Neural cell (in vitro differentiated cells): ENCODE data around the gene TOR2A. TPM values are rescaled to one million over a fixed set of nuclear protein-coding genes. Genes with fewer than 3 reads are reported as not detected.
A peak's percentile ranks its signal among the peaks of the same experiment; 100 is the strongest.

Experiments used
- H2AFZ ChIP-seq: fragments of 200-600, 300-800 bp; sonication (generic), shearing (Covaris generic); 2 replicates; pipeline ENCODE4 v1.6.0; 2014; ENCODE audit warnings: low read depth, mild to moderate bottlenecking, antibody characterized with exemption, low read length, moderate library complexity
- H3F3A ChIP-seq: fragments of 200-600 bp; shearing (Covaris generic); 2 replicates; pipeline ENCODE4 v1.6.1; 2016; ENCODE audit warnings: mild to moderate bottlenecking, moderate library complexity, mixed read lengths, antibody characterized with exemption, low read length; ENCODE audit not compliant: insufficient read depth, poor library complexity, severe bottlenecking
- H3K27ac ChIP-seq: fragments of 200-600, 300-800 bp; sonication (generic), shearing (Covaris generic); 2 replicates; pipeline ENCODE4 v1.5.1; 2014; ENCODE audit warnings: mild to moderate bottlenecking, low read length, moderate library complexity
- H3K27me3 ChIP-seq: fragments of 300-800, 200-600 bp; sonication (generic), shearing (Covaris generic); 2 replicates; pipeline ENCODE4 v1.6.0; 2014; ENCODE audit warnings: mild to moderate bottlenecking, low read depth, low read length, moderate library complexity; ENCODE audit not compliant: insufficient read depth
- H3K36me3 ChIP-seq: fragments of 300-800, 200-600 bp; sonication (generic), shearing (Covaris generic); 2 replicates; pipeline ENCODE4 v1.5.1; 2014; ENCODE audit warnings: mild to moderate bottlenecking, antibody characterized with exemption, low read length, moderate library complexity; ENCODE audit not compliant: insufficient read depth
- H3K4me2 ChIP-seq: fragments of 300-800, 200-600 bp; sonication (generic), shearing (Covaris generic); 2 replicates; pipeline ENCODE4 v1.6.0; 2014; ENCODE audit warnings: mild to moderate bottlenecking, low read length
- H3K4me3 ChIP-seq: fragments of 300-800, 200-600 bp; sonication (generic), shearing (Covaris generic); 2 replicates; pipeline ENCODE4 v1.5.1; 2014; ENCODE audit warnings: mild to moderate bottlenecking, low read length, moderate library complexity
- H3K79me2 ChIP-seq: fragments of 200-600 bp; shearing (Covaris generic); replicated peaks from 2 replicates; pipeline ENCODE4 v1.6.0; 2014; ENCODE audit warnings: mild to moderate bottlenecking, low read length, moderate library complexity; ENCODE audit not compliant: insufficient read depth
- H3K9ac ChIP-seq: fragments of 300-800, 200-600 bp; sonication (generic), shearing (Covaris generic); 2 replicates; pipeline ENCODE4 v1.6.1; 2016; ENCODE audit warnings: mild to moderate bottlenecking, low read length, mixed read lengths
- H3K9me2 ChIP-seq: fragments of 200-600 bp; shearing (Covaris generic); 2 replicates; pipeline ENCODE4 v1.6.1; 2016; ENCODE audit warnings: mild to moderate bottlenecking, low read length, mixed read lengths; ENCODE audit not compliant: insufficient read depth
- H3K9me3 ChIP-seq: fragments of 200-600, 300-800 bp; sonication (generic), shearing (Covaris generic); 2 replicates; pipeline ENCODE4 v1.6.1; 2016; ENCODE audit warnings: mild to moderate bottlenecking, mixed run types, low read length, moderate library complexity, mixed read lengths
- H4K20me1 ChIP-seq: fragments of 200-600 bp; shearing (Covaris generic); 2 replicates; pipeline ENCODE4 v1.6.1; 2016; ENCODE audit warnings: mild to moderate bottlenecking, mixed run types; ENCODE audit not compliant: insufficient read depth
- EP300 ChIP-seq: fragments of 450-650 bp; conservative IDR thresholded peaks from 2 replicates; pipeline ENCODE4 v1.6.1; 2014; ENCODE audit warnings: antibody characterized with exemption, mild to moderate bottlenecking, moderate library complexity; ENCODE audit not compliant: poor library complexity, severe bottlenecking
- EZH2 ChIP-seq: fragments of 200-600, 300-800 bp; shearing (Covaris generic), sonication (generic); IDR thresholded peaks from 2 replicates; pipeline ENCODE4 v1.6.1; 2014; ENCODE audit warnings: antibody characterized with exemption, low read length, borderline replicate concordance, mild to moderate bottlenecking; ENCODE audit not compliant: insufficient read depth, poor library complexity, severe bottlenecking
- MXI1 ChIP-seq: fragments of 450-650 bp; conservative IDR thresholded peaks from 2 replicates; pipeline ENCODE4 v1.6.1; 2014; ENCODE audit warnings: antibody characterized with exemption, mild to moderate bottlenecking; ENCODE audit not compliant: poor library complexity, severe bottlenecking
- POLR2AphosphoS5 ChIP-seq: IDR thresholded peaks from 2 replicates; pipeline ENCODE4 v1.6.1; 2012
- RAD21 ChIP-seq: fragments of 450-650 bp; conservative IDR thresholded peaks from 2 replicates; pipeline ENCODE4 v1.6.1; 2014; ENCODE audit warnings: antibody characterized with exemption, mild to moderate bottlenecking, moderate library complexity
- SMC3 ChIP-seq: fragments of 450-650 bp; conservative IDR thresholded peaks from 2 replicates; pipeline ENCODE4 v1.6.1; 2014; ENCODE audit warnings: antibody characterized with exemption, mild to moderate bottlenecking, moderate library complexity; ENCODE audit not compliant: poor library complexity
- TAF1 ChIP-seq: IDR thresholded peaks from 2 replicates; pipeline ENCODE4 v1.6.1; 2012; ENCODE audit warnings: low read depth
- polyA plus RNA-seq: library from polyadenylated mRNA; depleted of rRNA; stranded (reverse); fragments of >200 nt; gene quantifications from 2 replicates; pipeline ENCODE4 v1.2.3, GENCODE V29; 2014
- TF ChIP-seq, protein P1 (sequence below): fragments of 450-650 bp; IDR thresholded peaks from 2 replicates; pipeline ENCODE4 v1.5.1; 2014; ENCODE audit warnings: antibody characterized with exemption, mild to moderate bottlenecking, moderate library complexity; ENCODE audit not compliant: poor library complexity, severe bottlenecking
- TF ChIP-seq, protein P2 (sequence below): IDR thresholded peaks from 2 replicates; pipeline ENCODE4 v1.6.1; 2012; ENCODE audit warnings: borderline replicate concordance

Gene TOR2A
- polyA plus RNA-seq, 1 donor from 2014 or later, result 59.7 TPM

DNA sequence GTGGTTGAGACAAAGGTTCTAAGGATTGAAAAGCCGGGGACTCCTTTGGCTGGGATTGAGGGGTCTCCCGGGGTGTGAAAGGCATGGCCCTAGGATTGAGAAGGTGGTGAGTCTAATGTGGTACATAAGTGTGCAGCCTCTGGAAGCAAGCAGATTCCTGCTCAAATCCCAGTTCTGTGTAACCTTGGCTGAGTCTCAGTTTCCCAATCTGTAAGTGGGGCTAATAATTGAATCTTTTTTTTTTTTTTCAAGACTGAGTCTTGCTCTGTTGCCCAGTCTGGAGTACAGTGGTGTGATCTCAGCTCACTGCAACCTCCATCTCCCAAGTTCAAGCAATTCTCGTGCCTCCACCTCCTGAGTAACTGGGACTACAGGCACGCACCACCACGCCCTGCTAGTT, 37.5 kb upstream of the TOR2A start:
- H3K36me3 ChIP-seq, result no peaks in the 10 kb centered on the region
- no peak overlapping the region for H2AFZ ChIP-seq
- H4K20me1 ChIP-seq, result no peaks in the 10 kb centered on the region
- no peaks in the 10 kb centered on the region for H3F3A ChIP-seq
- no peak overlapping the region for H3K9ac ChIP-seq
- no peaks in the 10 kb centered on the region for H3K9me3 ChIP-seq
- H3K9me2 ChIP-seq, result no peaks in the 10 kb centered on the region
- H3K27ac ChIP-seq, result no peak overlapping the region
- no peak overlapping the region for H3K4me3 ChIP-seq
- no peak overlapping the region for H3K4me2 ChIP-seq
- H3K79me2 ChIP-seq, result no peaks in the 10 kb centered on the region
- TF ChIP-seq SMC3, result no peak
- no peak for TF ChIP-seq RAD21
- TF ChIP-seq, protein P1, sequence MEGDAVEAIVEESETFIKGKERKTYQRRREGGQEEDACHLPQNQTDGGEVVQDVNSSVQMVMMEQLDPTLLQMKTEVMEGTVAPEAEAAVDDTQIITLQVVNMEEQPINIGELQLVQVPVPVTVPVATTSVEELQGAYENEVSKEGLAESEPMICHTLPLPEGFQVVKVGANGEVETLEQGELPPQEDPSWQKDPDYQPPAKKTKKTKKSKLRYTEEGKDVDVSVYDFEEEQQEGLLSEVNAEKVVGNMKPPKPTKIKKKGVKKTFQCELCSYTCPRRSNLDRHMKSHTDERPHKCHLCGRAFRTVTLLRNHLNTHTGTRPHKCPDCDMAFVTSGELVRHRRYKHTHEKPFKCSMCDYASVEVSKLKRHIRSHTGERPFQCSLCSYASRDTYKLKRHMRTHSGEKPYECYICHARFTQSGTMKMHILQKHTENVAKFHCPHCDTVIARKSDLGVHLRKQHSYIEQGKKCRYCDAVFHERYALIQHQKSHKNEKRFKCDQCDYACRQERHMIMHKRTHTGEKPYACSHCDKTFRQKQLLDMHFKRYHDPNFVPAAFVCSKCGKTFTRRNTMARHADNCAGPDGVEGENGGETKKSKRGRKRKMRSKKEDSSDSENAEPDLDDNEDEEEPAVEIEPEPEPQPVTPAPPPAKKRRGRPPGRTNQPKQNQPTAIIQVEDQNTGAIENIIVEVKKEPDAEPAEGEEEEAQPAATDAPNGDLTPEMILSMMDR, result no peak
- TF ChIP-seq, protein P2, sequence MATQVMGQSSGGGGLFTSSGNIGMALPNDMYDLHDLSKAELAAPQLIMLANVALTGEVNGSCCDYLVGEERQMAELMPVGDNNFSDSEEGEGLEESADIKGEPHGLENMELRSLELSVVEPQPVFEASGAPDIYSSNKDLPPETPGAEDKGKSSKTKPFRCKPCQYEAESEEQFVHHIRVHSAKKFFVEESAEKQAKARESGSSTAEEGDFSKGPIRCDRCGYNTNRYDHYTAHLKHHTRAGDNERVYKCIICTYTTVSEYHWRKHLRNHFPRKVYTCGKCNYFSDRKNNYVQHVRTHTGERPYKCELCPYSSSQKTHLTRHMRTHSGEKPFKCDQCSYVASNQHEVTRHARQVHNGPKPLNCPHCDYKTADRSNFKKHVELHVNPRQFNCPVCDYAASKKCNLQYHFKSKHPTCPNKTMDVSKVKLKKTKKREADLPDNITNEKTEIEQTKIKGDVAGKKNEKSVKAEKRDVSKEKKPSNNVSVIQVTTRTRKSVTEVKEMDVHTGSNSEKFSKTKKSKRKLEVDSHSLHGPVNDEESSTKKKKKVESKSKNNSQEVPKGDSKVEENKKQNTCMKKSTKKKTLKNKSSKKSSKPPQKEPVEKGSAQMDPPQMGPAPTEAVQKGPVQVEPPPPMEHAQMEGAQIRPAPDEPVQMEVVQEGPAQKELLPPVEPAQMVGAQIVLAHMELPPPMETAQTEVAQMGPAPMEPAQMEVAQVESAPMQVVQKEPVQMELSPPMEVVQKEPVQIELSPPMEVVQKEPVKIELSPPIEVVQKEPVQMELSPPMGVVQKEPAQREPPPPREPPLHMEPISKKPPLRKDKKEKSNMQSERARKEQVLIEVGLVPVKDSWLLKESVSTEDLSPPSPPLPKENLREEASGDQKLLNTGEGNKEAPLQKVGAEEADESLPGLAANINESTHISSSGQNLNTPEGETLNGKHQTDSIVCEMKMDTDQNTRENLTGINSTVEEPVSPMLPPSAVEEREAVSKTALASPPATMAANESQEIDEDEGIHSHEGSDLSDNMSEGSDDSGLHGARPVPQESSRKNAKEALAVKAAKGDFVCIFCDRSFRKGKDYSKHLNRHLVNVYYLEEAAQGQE, result no peak
- TF ChIP-seq POLR2AphosphoS5, result no peak
- no peak for TF ChIP-seq MXI1
- no peak for TF ChIP-seq EZH2
- TF ChIP-seq TAF1, result no peak
- TF ChIP-seq EP300, result no peak
- no peaks in the 10 kb centered on the region for H3K27me3 ChIP-seq

DNA sequence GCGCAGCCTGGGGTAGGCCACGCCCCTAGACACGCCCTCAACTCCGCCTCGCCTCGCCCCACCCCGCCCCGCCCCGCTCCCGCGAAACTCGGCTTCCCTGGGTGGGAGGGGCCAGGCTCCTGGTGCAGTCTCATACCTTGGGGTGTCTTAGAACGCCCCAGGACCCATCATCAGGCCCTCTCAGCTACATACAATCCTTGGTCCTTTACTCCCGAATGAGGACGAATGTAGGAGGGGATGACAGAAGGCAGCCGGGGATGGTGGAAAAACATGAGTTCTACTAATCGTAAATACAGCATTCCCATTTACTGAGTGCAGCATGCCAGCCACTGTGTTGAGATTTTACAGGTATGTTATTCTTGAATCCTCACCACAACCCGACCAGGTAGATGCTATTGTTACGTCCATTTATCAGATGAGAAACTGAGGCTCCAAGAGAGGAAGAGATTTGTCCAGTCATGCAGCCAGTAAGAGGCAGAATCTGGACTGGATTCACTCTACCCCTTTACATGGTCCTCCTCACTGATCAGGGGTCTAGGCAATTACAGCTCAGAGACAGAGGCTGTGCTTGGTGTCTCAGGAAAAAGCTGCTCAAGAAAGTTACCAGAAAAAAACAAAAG, 36.6 kb upstream of the TOR2A start:
- no peaks in the 10 kb centered on the region for H3K79me2 ChIP-seq
- no peak for TF ChIP-seq RAD21
- TF ChIP-seq SMC3, result no peak
- no peak for TF ChIP-seq EZH2
- TF ChIP-seq, protein P1, result no peak
- no peak for TF ChIP-seq MXI1
- TF ChIP-seq EP300, result no peak
- no peak for TF ChIP-seq POLR2AphosphoS5
- TF ChIP-seq, protein P2, result no peak
- TF ChIP-seq TAF1, result no peak
- H3K27ac ChIP-seq, result no peak overlapping the region
- no peak overlapping the region for H2AFZ ChIP-seq
- no peaks in the 10 kb centered on the region for H3K27me3 ChIP-seq
- no peaks in the 10 kb centered on the region for H3K36me3 ChIP-seq
- peak overlapping the region; percentile 73 for H3K4me3 ChIP-seq
- H3F3A ChIP-seq, result no peaks in the 10 kb centered on the region
- no peaks in the 10 kb centered on the region for H4K20me1 ChIP-seq
- H3K9me2 ChIP-seq, result no peaks in the 10 kb centered on the region
- peak overlapping the region; percentile 51 for H3K4me2 ChIP-seq
- peak overlapping the region; percentile 56 for H3K9ac ChIP-seq
- H3K9me3 ChIP-seq, result no peaks in the 10 kb centered on the region
